Stimulated activated CD8-positive, alpha-beta memory T cell treated with anti-CD3 and anti-CD28 coated beads, Interleukin-4, amount 100 ng/mL, for 4 hours (primary cell): ENCODE results near the gene CDH4.

Source experiments
- DNase-seq, 2 donors: peaks; one replicate each; pipeline ENCODE4 v3.0.0-alpha.2; 2020; ENCODE audit warnings: low read depth in 2 of 2, low spot score in 1 of 2

Gene CDH4

DNA sequence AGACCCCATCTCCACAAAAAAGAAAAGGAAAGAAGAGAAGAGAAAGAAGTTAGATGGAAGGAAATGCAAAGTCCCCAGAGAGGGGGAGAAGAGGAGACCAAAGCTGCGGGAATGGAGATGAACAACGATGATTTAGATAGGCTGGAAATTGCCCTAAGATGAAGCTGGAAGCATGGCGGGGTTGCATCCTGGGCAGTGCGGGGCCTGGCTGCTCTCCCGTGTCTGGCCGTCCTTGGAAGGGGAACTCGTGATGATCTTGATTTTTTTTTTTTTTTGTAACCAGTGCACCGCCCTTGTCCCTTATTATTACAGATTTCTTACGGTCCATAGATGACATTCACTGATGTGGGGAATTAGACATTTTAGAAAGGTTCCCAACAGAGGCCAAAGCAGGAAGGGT lies 276.5 kb downstream of the CDH4 start:
- no peak for DNase-seq

DNA sequence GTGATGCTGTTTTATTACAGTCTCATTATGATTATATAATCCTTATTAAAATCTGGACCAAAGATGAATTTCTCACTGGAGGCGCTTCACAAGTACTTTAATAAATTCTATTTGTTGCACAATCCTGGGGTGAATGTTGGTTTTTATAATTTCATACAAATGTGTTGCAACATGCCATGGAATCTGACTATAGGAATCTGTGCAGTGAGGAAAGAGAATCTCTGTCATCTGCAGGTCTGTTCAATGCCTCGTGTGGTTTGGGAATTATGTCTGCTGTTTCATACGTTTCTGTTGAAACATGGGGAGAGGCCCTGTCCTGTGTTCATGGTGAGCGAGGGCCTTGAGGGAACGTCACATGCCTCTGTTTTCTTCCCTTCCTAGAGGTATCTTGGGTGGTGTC lies 277.3 kb downstream of the CDH4 start:
- no peak for DNase-seq

DNA sequence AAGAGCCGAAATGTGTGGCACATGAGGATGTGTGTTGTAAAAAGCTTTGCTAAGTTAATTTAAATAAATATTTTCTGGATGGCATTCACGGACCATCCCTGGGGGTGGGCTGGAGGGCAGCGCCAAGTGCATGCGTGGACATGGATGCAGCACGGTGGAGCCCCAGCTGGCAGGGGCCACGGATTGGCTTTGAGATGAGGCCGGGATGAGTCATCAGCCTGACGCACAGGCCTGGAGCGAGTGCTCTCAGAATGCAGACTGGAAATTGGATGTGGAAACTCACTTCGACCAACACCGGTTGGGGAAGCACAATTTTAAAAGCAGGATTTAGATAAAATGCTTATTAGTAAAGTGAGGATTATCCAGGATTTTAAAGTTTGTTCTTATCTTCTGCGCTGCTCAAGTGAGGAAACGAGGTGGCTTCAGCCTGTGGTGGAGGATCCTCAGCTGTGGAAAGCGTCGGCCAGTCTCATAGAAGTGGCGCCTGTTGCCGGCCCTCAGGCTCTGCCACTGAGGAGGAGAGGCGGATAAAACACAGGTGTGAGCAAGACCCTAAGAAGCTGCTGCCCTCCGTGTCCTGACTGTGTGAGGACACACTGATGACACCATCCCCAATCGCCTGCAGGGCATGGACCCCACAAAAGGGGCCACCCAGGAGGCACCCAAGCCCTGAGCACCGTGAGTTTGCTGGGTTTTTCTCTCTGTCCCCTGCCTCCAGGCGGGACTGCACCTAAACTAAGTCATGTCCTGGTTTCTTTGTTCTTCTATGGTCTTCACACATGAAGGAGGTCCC lies 279.7 kb downstream of the CDH4 start:
- DNase-seq, result no peak

DNA sequence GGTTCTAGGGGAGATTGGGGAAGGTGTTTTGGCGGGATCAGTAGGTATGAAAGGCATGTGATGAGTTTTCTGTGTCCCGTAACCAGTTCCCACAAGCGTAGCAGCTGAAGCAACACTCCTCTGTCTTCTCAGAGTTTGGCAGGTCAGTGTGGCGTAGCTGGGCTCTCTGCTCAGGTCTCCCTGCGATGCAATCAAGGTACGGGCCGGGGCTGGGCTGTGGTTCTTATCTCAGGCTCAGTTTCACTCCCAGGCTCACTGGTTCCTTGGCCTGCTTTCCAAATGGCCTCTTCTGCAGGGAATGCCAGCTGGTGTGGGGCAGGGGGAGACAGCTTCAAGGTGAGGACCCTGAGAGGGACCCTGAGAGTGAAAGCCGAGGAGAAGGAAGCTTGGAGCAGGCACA lies 280.7 kb downstream of the CDH4 start:
- DNase-seq, result no peak

DNA sequence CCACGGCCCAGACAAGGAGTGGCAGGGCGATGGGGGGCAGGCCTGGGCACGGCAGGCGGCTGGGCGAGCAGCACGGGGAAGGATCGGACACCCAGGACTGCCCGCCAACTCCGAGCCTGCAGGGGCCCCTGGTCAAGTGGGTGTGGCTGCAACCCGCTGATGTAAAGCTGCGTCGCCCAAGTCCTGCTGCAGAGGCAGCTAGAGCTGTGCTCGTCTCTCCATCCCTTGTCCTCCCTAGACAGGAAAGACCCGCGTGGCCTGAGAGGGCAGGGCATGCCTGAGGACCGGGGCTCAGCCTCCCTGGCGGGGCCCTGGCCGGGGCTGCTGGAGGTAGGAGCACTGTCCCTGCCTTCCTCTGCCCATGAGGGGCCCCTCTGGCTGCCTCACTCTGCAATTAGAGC lies 281.2 kb downstream of the CDH4 start:
- no peak for DNase-seq

DNA sequence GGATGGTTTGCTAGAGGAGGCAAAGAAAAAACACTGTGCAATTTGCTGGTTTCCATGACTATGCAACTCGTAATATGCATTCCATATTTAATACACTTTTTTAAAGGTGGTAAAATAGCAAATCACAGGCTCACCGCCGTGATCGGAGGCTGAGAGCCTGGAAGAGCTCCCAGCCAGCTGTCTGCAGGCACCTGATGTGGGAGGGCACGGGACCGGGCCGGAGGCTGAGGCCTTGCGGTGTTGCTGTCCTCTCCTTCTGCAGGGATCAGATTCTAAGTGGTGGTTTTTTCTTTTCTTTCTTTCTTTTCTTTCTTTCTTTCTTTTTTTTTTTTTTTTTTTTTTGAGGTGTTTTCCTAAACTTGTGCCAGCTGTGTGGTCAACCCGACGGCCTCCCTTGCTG lies 282.3 kb downstream of the CDH4 start:
- DNase-seq, result no peak

DNA sequence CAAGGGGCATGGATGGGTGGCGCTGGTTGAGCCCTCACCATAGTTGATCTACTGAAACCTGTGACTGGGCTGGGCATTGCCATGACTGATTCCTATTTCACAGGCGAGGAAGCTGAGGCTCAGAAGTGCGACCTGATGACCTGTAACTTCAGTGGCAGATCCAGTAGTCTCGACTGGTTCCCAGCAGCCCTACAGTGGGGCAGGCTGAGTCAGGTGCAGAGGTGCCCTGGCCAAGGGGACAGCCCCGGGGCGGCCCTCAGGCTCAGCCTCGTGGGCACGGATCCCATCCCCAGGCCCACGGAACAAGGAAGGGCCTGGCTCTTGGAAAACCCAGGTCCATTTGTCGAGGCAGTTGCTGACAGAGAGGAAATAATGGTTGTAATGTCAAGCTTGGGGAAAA lies 283.0 kb downstream of the CDH4 start:
- DNase-seq, result no peak

DNA sequence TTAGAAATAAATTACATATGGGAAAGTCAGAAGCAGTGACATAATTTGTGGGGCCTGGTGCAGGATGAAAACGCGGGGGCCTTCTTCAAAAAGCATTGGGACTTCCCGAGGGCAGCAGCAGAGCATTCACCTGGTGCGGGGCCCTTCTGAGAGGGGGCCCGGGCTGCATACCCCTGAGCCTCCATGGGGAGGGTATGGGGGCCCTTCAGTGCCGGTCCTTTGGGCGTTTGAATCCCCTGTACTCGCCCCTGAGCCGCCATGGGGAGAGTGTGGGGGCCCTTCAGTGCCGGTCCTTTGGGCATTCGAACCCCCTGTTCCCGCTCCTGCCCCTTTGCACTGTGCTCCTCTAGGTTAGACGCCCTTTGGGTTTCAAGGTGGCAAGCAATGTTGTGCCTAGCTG lies 283.5 kb downstream of the CDH4 start:
- no peak for DNase-seq

DNA sequence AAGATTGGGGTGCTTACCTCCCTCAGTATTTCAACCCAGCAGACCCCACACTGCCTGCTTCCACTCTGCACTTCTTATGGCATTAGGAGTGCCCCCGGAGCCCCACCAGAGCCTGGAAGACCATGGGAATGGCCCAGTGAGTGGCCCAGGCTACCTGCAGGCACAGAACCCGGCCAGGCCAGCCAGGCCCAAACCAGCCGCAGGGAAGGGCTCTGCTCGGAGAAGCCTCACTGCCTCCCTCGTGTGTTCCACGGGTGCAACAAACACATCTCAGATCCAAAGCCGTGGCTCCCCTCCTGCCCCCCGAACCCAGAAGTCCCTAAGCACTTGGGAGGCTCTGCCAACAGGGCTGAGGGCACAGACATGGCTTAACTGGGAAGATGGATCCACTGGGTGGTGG lies 283.9 kb downstream of the CDH4 start:
- no peak for DNase-seq

DNA sequence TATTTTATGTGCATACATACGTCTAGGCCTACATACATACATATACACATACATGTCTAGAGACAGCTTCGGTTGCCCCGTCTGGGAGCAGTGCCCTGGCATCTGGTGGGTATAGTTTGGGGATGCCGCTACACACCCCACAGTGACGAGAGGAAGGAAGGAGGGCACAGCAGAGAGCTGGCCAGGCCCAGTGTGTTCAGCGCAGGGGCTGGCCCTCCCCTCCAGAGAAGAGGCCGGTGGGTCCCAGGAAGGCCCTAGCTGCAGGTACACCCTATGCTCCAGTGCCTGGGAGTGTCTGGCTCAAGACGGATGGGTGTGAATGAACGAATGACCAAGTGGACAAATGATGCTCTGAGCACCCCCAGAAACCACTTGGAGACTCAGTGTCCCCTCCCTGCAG lies 284.6 kb downstream of the CDH4 start:
- no peak for DNase-seq

DNA sequence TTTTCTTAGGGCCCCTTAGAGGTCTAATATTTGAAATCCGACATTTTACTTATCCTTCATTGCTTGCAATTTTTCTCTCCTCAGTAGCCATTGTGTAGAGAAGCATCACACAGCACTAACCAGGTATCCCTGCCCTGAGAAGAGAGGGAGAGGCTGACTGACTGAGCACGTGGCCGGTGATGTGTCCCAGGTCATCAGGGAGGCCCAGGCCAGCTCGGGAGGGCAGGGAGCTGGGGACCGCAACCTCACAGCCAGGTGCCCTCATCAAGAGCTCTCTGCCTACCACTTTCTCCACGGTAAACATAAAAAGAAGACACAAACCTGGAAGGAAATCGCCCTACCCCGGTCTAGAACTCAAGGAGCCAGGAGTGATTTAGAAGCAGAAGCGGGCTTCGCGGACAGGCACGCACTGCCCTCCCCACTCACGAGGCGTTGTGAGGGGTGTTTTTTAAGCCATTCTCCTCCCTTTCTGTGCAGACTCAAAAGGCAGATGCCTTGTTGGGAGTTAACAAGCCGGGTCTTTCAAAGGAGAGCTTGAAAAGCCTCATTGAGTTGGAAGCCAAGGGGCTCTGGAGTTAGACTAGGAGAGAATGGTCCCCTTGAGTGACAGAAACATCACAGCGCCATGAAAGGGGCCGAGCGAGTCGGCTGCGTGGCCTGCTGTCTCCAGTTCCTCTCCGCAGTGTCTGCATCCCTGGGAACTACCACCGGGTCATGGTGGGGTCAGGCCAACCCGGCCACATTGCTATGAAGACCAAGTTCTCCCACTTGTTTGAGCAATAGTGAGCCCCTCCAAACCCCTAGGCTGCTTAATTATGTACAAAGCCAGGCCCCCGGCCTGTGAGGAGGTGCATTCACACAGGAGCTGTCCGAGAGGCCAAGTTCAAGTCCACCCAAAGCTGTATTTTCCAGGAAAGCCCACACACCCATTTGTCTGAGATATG lies 285.4 kb downstream of the CDH4 start:
- no peak for DNase-seq

DNA sequence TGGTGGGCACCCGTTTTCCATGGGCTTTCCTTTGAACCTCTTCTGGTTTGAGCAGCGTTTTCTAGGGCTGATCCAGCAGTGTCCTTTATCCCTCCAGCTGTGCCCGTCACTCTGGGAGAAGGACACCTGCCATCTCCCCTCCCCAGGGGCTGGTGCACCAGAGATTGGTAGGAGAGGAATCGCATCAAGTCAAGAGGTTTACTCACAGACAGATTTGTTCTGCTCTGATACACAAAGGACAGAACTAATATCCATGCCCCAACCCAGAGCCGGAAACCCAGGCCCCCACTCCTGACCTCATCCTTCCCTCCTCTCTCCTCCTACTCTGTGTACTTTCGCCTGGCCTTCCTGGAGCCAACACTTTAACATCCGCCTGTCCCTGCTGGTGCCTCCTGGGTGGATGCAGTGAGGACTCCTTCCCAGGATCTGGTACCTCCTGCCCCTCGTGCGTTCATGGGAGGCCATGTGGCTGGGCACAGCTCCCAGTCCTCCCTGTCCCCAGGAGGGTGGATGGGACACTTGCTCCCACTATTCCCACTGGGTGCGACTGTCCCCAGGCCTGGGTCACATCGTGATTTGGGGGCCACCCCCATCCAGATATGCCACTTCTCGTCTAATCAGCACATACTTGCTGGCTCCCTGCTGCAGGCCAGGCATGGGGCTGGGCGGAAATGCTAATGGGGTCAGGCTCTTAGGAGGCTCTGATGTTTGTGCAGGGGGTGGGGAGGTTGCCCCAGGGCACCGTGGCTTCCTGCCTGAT lies 286.3 kb downstream of the CDH4 start:
- DNase-seq, result no peak

DNA sequence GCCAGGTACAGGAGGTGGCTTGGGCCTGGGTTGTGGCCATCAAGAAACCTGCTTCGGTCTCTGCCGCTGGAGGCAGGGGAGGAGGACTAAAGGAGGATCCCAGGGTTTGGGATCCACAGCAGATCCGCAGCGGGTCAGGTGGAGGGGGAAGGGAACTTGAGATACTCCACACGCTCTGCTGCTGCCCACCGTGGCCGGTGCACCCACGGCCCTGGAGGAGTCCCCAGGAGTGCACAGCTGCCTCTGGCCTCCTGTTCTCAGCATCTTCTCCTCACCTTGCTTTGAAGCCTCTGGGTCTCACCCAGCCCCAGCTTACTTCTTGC lies 286.8 kb downstream of the CDH4 start:
- DNase-seq, result no peak

DNA sequence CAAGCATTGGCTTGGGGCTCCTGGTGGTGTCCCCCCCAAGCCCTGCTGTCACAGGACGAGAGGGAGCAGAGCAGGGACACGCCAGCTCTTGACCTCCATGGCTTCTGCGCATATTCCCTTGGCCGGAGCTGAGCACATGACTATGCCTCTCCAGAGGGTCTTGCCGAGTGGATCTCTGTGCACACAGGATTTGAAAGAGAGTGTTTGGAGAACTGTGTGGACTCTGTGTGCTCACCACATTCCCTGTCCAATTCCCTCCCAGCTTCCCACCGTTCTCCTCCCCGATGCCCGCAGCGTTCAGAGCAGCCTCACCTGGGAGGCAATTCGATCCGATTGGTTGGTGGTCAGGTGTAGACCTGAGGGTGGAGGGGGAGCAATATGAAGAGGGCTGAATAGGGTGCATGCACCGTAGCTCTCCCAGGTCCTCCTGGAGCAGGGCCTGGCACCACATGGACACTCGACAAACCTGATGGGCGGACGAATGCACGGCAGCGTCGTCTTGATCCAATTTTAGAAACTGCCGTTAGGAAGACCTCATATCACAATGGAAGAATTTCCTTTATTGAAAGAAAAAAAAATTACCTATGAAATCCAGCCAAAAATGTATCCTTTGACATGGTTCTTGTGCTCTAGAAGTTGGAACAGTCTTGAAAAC lies 287.8 kb downstream of the CDH4 start:
- no peak for DNase-seq

DNA sequence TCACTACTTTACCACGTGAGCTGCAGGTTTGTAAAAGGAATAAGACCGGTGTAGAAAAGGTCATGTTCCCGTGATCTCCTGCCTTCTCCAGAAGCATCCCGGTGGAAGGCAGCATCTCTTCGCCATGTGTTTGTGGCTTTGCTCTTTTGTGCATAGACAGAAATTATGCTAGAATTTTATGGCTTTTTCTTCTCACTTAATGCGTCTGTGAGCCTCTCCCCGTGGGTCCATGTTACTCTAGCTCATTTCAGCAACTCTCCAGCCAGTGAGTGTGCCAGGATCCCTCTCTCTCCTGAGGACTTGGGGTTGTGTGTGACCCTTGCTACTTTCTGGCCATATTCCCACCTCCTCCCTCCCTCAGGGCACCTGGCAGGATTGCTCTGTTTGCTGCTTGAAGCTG lies 289.5 kb downstream of the CDH4 start:
- no peak for DNase-seq

DNA sequence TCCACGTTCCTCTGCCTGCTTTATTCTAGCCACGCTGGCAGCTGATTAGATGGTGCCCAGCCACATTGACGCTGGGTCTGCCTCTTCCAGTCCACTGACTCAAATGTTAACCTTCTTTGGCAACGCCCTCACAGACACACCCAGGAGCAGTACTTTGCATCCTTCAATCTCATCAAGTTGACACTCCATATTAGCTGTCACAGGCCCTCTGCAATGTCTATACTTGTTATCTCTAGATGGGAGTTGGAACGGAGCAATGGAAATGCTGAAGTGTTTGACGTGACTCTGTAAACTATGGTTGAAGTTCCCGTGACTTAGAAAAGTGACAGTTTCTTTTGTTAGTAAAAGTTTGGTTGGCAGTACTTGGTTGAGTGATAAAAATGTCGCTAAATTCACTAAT lies 291.0 kb downstream of the CDH4 start:
- DNase-seq, result no peak

DNA sequence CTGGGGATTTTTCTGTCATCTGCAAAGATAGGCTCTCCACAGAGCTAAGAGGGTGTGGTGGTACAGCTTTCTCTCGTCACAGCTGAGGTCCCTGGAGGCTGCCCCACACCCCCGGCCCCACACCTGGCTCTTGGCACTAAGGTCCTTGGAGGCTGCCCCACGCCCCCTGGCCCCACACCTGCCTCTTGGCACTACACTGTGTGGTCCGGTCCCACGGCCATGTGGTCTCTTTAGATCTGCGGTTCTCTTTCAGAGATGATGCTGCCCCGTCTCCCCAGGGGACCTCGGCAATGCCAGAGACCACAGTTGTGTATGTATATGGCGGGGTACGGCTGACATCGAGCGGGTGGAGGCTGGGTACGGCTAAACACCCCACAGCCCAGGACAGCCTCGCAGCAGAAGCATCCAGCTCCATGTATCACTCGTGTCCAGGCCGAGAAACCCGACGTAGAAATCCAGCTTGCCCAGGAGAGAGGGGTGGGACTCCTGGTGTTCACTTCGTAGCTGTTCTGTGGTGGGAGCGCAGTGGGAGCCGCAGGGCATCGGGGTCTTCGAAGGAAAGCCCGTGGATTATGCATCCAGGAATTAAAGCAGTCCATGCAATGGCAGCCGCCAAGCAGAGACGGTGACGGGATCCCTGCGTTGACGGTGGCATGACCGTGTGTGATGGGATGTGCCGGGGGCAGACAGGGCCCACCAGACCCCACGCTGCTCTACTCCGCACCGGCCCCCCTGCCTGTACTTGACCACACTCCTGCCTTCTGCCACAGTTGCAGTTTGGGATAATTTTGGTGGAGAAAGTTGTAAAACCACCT lies 292.1 kb downstream of the CDH4 start:
- DNase-seq, result no peak

DNA sequence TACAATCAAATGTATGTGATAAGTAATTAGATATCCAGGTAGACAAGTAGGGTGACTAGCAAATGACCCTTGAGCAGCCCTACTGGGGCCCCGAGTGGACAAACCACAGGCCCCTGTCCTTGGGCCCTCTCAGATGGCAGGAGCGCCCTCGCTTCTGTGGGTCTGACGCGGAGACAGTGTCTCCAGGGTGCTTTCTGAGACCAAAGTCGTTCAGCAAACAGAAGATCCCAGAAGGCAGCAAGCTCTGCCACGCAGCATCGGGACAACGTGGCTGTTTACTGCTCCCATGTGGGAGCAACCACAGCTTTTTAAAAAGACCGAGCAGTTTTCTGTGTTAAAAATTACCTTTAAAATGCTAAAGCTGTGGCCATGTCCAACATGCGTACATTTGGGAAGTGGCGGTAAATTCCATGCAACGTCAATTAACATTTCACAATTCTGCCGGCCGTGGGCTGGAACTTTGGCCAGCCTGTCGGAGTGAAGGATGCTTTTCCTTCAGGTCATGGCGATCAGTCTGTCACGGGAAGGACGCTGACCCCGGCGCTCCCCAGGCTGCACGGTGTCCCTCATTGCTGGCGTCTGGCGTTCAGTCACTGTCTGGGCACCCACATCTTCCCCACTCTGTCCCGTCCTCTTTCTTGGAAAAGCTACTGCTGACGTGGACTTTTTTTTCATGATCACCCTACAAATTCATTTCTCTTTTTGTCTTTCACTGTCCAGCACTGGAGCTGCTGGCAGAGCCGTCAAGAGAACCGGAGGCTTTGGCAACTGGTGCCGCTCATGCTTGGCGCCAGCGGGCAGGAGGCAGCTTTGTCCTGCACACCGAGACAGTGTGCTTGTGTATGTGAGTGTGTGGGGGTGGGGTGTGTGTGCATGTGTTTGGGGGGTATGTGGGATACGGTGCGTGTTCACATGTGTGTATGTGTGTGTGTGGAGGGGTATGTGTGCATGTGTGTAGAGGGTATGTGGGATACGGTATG lies 293.1 kb downstream of the CDH4 start:
- DNase-seq, result no peak

DNA sequence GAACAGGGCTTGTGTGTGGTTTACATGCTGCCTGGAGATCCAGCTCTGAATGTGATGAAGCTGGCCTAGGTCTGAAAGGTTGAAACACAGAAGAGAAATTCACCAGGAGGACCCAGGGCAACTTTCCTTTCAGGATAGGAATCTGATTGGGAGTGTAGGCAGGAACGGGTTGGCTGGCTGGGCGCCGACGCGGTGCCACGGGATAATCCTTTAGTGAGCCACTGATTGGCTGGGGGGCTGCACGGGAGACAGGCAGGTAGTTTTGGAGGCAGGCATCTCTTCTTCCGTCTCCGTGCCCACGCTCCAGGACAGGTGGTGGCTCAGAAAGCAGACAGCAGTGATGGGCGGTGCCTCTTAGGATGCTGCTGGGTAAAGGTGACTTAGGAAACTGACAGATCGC lies 294.6 kb downstream of the CDH4 start:
- DNase-seq, result no peak
